GM18868 (cell line): Measurements from ENCODE around the gene ADD3.

Source experiments
- ATAC-seq: cut with Tn5 transposase; IDR thresholded peaks from one replicate; pipeline ENCODE4 v1.9.1; 2021; ENCODE audit warnings: mild to moderate bottlenecking, moderate library complexity; ENCODE audit not compliant: unreplicated experiment

The ADD3 gene

GRCh38 chr10:110144507-110144906, 136.7 kb downstream of the ADD3 start:
- no peak for ATAC-seq

- peak; percentile 57 for ATAC-seq
Observed at GRCh38 chr10:110147961-110148360, 140.2 kb downstream of the ADD3 start.

DNA sequence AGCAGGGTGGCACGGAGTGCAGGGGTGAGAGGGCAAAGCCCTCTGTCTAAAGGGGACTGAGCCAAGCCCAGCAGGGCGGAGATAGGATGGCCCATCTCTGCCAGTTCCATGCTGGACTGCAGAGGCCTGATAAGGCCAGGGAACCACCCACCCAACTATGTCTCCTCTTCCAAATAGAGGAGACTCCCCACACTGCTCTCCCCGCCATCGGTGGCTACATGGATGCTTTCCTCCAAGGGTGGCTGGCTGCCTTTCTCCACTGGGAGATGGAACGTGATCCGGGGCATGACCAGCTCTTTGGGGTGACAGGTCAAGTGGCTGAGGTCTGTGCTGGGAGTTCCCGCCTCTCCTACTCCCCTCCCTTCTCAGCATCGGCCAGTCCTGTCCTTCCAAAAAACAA, 141.5 kb downstream of the ADD3 start:
- ATAC-seq, result no peak

DNA sequence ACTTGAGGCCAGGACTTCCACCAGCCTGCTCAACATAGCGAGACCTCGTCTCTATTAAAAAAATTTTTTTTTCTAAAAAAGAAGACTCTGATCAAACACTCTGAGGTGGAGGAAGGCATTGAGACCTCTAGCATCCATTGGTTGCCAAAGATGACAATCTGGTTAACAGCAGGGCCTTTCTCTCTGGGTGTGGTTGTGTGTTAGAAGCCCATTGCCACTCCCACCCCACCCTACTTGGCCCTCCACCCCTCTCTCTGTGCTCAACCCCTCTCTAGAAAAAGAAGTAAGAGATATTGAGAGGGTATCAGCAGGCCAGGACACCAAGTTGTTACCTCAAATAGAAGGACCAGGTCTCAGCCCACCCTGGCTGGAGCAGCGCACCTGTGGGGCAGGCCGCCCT, 142.3 kb downstream of the ADD3 start:
- no peak for ATAC-seq

DNA sequence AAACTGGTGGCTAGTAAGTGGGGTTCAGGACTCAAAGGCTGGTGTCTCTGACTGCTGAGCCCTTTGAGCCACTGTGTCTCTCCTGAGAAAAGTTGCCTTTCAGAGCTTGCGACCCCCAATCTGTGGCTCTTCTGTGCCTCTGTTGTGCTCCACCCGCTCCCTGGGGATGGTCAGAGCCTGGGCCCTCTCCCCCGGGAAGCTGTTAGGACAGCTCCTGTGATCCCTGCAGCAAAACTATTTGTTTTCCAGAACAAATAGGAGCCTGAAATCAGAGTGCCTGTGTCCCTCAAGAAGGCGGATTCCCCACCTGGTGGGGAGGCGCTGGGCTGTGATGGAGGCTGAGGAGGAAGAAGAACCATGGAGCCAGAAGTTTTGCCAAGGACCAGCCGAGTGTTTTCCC, 143.2 kb downstream of the ADD3 start:
- ATAC-seq, result no peak

- no peak for ATAC-seq
Observed at GRCh38 chr10:110151467-110151866, 143.7 kb downstream of the ADD3 start.

GRCh38 chr10:110151971-110152370, 144.2 kb downstream of the ADD3 start:
- no peak for ATAC-seq

DNA sequence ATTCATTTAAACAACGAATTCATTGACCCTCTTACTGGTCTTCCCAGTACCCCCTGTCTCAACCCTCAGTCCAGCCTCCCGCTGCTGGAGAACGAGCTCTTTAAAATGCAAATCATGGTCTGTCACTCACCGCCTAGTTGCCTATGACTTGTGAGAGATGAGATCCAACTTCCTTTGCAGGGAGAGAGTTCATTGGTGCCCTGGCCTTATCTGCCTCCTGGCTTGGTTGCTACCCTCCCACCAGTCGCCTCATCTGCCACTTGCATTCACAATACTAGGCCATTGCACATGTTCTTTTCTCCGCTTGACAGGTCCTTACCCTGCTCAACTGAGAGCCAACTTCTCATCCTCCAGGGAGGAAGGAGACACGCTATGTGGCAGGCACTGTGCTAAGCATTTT, 145.6 kb downstream of the ADD3 start:
- no peak for ATAC-seq

GRCh38 chr10:110156046-110156445, 148.3 kb downstream of the ADD3 start:
- ATAC-seq, result no peak

- ATAC-seq, result no peak
Observed at GRCh38 chr10:110158051-110159005, 150.5 kb downstream of the ADD3 start.

DNA sequence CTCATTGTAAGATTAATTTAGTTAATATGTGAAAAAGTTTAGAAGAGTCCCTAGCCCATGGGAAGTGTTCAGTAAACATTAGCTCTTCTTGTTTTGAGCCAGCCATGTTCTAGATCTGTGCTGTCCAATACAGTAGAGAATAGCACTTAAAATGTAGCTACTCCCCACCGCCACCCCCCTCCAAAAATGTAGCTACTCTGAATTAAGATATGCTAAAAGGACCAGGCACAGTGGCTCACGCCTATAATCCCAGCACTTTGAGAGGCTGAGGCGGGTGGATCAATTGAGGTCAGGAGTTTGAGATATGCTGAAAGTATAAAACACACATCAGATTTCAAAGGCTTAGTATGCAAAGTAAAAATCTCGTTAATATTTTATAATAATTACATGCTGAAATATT, 152.3 kb downstream of the ADD3 start:
- ATAC-seq, result no peak

- ATAC-seq, result no peak
Observed at GRCh38 chr10:110160522-110160921, 152.7 kb downstream of the ADD3 start.

GRCh38 chr10:110162741-110163145, 155.0 kb downstream of the ADD3 start:
- no peak for ATAC-seq

GRCh38 chr10:110163192-110163773, 155.5 kb downstream of the ADD3 start:
- ATAC-seq, result no peak

DNA sequence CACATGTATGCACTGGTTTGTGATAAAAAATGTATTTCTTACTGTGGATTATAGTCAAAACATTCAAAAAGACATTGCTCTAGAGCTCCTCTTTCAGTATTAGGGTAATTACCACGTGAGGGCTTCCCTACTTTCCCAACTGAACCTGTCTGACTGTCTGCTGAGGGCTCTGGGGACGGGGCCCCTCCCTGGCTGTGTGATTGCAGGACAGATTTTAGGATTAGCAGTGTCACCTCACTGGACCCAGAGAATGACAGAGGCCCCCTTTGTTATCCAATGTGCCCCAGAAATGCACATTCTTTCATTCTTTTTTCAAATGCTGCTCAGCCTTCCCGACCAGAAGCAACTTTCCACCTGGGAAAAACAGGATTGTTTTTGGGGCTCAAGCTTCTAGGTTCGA, 156.1 kb downstream of the ADD3 start:
- ATAC-seq, result no peak

- ATAC-seq, result no peak
Observed at GRCh38 chr10:110165239-110165638, 157.5 kb downstream of the ADD3 start.

DNA sequence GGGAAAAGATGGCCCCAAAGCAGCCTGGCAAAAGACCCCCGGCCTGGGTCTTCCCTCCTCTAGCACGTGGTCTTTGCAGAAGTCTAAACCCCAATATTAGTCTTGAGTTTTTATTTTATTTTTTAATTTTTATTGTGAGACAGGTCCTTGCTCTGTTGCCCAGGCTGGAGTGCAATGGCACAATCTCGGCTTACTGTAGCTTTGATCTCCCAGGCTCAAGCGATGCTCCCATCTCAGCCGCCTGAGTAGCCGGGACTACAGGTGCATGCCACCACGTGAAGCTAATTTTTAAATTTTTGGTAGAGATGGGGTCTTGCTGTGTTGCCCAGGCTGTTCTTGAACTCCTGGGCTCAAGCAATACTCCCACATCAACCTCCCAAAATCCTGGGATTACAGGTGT, 159.4 kb downstream of the ADD3 start:
- ATAC-seq, result no peak

DNA sequence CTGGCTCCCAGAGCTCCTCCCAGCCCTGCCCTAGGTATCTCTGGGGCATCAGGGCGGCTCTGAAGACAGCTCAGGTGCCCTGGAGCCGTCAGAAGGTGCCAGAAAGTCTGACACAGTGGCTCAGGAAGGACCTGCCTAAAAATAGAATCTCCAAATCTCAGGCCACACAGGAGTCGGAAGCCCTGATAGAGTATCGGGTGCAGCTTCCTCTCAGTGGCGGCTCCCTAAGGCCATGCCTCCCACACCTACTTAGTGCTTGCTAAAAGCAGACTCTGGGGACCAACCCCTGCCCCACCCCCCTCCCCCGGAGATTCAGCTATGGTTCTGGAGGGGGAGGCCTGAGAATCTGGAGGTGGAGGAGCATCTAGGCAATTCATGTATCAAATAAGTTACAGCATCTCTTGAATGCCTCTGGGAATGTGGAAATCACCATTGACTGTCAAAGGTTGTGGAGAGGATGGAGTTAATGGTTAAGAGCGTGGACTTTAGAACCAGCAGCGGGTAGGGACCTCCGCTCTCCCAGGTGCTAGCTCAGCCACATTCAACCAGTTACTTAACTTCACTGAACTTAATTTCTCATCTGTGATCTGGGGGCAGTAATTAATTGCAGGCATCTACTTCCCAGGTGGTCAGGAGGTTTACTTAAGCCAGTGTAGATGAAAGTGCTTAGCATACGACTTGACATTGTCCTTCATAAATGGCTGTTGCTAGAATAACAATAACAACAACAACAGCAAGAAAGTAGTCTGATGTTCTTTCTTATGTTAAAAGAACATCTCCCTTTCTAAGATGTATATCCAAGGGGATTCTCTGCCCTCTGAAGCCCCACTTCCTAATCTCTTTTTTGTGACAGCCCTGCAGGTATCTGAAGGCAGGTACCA, 161.1 kb downstream of the ADD3 start:
- ATAC-seq, result no peak

DNA sequence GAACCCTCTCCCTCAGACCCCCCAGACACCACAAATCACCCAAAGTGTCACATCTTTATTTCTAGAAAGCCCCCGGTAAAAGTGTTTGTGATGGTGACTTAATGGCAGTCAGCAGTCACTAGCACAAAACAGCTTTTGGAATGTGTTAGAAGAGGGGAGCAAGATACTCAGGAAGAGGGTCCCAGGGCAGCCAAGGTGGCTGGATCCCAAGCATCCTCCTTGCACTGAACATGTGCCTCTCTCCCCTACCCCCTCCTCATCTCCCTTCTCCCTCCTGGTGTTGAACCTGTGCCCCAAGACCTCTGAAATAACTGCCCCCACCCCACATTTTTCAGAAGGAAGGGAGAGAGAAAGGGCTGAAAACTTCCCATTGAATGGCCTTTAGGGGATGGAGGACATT, 161.8 kb downstream of the ADD3 start:
- ATAC-seq, result no peak

DNA sequence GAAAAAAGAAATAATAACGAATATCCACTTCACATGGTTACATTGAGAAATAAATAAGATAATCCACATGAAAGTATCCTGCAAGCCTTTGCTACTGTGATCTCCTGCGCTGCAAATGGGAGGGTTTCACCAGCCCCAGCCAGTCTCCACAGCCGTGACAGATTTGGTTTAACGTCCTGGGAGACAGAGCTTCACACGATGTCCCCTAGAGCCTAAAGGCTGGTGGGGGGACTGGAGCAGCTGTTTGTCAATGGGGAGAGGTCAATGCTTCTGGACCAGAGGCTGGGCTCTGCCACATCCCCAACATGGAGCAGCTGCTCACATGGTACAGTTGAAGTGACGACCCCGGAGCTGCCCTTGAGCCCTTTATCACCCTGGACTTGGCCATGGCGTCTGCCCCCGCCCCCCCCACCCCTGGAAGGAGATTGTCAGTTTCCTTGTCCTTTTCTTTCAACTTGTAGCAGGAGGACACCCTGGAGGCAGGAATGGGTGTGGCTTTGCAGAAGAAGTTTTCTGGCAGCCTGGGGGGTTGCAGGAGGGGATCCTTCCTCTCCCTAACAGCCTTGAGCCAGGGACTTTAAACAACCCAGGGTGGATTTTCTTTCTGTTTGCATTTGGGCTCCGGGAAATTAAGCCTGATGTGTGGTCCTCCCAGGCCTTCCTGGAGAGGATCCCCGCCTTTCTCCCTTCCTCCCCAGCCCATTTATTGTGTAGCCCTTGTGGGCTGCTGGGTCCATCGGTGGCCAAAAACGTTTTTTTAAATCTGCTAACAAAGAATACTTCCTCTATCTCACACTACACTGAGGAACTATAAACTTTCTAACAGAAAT, 162.6 kb downstream of the ADD3 start:
- ATAC-seq, result no peak

- ATAC-seq, result no peak
Observed at GRCh38 chr10:110171032-110171431, 163.2 kb downstream of the ADD3 start.
